HG02763 (cell line): ENCODE results near the gene ITGA7.

ENCODE experiments used
- ATAC-seq: cut with Tn5 transposase; IDR thresholded peaks from one replicate; pipeline ENCODE4 v1.9.1; 2021; ENCODE audit warnings: mild to moderate bottlenecking, moderate library complexity; ENCODE audit not compliant: unreplicated experiment

ITGA7 gene

DNA sequence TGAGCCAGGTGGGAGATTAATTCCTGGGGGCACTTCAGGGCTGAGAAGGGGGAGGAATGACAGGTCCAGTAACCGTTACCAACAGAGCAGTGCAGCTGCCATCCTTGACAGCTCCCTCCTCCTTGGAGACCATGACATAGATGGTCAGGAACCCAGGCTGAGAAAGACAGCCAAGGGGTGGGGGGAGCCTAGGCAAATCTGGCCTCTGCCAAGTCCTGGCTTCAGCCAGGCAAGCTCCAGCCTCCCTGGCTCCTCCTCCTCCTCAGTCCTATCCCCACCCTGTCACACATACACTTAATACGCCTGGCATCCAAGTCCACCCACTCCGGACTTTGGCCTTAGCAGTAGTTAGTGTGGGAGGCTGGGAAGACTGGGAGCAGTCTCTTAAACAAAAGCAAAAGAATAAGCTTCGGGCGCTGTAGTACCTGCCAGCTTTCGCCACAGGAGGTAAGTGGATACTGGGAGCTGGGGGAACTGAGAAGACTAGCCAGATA lies 12.4 kb upstream of the ITGA7 start, which contains the start of gene RDH5:
RDH5 (plus strand) TSS at position 323 of the 494 bp plus-strand sequence. CDS start 792 bp downstream, outside the sequence.
- ATAC-seq, result no peak

DNA sequence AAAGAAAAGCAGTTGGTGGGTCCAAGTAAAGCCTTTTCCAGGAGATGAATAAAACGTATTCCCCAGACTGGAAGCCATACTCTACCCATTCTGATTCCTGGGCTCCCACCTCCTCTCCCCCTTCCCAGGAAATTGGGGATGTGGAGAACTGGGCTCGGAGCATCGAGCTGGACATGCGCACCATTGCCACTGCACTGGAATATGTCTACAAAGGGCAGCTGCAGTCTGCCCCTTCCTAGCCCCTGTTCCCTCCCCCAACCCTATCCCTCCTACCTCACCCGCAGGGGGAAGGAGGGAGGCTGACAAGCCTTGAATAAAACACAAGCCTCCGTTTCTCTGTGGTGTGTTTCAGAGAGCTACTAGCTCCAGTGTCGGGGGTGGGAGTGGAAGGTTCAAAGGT lies 11.7 kb upstream of the ITGA7 start:
- no peak for ATAC-seq

DNA sequence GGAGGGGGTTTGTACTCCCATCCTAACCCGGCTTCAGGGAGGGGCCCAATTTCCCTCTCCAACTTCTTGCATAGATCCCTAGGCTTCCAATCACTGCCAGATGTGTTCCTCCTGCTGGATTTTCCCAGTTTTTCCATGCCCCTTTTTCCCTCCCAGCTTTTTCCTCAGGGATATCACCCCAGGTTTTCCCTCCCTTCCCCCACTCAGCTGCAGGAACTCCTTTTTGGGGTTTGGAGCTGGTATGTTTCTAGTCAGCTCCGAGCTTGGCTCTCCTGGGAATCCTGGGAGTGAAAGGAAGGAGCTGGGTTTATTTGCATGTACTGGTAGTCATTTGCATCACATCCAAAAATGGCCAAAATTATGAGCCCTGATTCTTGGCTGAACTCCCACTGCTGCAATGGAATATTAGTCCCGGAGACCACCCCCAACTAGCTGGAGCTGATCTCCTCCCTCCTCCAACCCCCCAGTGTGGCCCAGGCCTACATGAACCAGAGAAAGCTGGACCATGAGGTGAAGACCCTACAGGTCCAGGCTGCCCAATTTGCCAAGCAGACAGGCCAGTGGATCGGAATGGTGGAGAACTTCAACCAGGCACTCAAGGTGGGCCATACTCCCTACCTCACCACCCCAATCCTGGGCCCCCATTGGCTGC lies 11.0 kb upstream of the ITGA7 start:
- no peak for ATAC-seq

DNA sequence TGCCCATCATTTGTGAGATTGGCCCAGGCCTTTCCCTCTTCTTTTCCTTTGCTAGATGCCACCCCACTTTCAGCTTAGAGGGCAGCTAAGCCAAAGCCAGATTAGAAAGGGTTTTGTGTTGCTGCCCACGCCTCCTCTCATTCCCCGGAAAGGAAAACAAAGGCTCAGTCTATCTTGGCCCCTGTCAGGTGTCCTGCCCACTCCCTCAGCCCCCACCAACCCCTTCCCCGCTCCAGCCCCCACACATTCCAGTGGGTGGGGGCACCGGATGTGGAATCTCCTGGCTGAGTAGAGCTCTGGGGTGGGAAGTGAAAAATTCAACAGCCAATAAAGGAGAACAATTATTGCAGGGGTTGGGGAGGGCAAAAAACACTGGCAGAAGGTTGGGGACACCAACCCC lies 10.3 kb upstream of the ITGA7 start:
- no peak for ATAC-seq

DNA sequence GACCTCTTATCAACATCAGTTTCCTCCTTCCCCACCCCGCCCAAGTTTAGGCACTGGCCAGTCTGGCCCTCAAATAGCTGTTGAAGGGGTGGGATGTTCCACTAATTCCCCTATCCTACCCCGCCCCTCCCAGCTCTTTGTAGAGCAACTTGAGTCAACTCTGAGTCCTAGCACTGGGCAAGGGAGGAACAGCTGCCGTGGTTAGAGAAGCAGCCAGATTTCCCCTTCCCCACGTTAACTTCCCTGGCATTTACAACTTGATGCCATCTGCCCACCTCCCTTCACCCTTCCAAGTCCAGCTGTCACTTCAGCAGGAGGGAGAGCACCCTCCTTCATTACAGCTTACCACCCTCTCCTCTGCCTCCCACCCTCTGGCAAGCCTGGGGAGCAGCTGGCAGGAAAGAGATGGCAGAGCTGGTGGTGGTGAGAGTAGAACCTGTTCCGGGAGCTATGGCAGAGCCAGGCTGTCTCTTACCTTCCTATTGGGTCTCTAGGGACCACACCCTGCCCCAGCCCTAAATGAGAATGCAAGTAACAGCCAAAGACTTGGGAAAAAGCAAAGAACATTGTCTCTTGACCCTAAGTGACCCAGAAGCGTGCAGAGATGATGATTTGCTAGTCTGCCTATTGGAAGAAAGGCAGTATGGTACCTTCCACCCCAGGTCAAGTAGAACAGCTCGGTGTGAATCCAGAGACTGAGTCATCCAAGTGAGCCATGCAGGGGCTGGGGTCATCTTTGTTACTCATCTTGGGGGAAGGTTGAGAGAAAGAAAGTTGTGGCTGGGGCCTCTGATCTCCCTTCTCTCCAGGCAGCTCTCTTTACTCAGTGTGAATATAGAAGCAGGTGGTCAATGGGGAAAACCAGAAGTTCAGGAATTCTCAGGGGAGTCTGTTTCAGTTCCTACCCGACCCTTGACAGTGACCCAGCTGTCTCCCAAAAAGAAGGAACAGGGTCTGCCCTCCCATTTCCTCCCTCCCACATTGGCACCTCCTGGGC lies 9.6 kb upstream of the ITGA7 start:
- ATAC-seq, result no peak

DNA sequence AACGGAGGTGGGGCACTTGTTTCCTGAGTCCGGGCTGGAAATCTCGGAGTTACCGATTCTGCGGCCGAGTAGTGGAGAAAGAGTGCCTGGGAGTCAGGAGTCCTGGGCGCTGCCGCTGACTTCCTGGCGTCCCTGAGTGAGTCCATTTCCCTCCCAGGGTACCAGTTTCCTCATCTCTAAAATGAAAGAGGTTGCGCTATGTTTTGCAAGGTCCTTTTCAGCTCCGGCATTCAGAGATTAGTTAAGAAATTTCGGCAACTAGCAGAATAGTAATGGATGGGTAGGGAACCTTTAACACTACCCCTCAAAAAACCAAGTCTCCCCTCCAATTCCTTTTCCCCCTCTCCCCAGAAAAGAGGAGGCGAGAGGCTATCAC lies 8.9 kb upstream of the ITGA7 start:
- ATAC-seq, result no peak

DNA sequence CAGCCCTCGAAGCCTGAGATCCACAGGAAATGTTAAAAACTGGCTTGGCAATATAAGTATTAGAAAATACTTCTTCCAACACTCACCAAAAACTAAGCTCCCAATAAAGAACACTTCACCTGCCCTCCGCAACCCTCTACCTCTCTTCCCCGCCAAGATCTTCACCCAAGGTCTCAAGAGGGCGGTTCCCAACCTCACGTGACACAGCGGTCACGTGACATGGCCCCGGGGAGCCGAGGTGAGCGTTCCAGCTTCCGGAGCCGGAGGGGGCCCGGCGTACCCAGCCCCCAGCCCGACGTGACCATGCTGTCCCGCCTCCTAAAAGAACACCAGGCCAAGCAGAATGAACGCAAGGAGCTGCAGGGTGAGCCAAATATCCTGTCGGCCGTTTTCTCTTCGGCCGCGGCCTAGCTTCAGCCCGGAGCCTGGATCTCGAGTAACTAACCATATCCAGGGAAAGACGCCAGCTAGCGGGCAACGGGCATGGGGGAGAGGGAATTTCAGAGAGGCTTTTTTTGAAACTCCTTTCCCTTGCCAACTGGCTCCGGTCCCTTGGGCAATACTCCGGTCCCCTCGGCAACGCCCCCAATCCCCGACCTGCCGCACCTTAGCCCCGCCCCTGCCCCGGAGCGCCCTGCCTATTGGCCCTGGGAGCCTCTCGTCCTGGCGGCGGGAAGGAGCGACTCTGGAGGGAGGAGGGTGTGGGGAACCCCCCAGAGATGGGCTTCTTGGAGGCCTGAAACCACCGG lies 8.3 kb upstream of the ITGA7 start, which contains the start of gene BLOC1S1:
BLOC1S1 (plus strand) TSS at position 214 of the 749 bp plus-strand sequence; CDS start at position 220, 6 bp downstream.
- peak; percentile 91 for ATAC-seq

DNA sequence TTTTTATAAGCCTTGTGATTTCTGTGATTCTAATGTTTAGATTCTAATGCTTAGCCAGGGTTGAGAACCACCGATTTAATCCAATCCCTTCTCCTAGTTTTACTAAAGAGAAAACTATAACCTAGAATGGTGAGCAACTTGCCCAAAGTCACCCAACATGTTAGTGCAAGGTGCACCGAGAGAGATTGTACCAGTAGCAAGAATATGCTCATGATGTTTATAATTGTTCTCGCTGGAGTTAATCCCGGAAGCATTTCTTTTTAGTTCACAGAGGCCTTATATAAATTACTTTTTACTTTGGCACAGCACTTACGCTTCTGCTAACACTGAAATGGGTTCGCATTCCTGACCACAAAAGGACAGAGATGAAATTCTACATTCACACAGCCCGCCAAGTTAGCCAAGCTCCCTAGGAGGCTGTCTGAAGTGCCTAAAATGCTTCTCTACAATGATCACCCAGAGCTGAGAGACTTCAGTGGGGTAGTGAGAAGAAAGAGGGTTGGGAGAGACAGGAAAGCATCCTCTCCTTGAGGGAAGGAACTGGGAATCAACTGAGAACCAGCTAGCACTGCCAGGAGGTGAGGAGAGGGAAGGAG lies 7.6 kb upstream of the ITGA7 start:
- ATAC-seq, result no peak

DNA sequence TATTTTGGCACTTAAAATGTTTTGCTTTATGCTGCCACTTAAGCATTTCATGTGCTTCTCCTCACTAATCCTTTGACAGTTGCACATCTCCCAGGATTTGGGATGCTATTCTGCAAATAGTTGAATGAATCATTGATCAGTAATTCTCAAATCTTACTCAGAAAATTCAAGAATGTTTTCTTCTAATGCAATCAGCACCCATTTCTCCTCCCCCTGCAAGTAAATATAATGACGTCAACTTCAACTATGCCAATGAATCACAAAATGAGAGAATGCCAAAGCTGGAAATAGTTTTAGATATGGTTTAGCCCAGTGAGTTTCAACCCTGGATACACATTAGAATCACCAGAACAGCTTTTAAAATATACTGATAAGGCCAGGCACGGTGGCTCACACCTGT lies 6.0 kb upstream of the ITGA7 start:
- ATAC-seq, result no peak

DNA sequence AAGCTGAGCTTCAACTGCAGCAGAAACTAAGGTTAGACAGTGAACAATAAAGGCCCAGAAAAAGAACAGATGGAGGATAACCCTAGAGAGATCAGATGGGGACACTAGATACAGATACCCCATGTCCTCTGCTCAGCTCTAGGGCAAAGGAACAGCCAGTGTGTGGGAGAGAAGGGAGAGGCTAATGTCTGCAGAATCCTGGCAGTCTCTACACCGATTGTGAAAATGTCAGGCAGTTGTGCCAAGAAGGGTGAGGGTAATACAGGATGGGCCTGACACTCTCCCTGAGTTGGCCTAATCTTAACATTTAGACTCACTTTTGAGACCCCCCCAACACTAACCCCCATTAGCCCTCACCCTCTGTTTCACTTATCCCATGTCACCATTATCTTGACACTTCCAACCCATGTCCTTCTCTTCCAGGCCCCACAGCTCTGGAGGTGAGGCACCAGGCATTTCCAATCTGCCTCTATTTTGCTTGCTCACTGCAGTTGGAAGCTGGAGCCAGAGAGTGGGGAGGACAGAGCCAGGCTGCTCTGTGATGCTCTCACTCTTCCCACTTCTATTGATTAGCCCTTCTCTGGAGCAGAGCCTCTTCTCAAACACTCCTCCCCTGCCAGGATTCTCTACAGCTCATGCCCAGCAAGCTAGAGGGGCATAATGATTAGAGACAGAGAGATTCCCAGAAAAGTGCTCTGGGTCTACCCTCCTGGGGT lies 5.2 kb upstream of the ITGA7 start:
- ATAC-seq, result no peak

DNA sequence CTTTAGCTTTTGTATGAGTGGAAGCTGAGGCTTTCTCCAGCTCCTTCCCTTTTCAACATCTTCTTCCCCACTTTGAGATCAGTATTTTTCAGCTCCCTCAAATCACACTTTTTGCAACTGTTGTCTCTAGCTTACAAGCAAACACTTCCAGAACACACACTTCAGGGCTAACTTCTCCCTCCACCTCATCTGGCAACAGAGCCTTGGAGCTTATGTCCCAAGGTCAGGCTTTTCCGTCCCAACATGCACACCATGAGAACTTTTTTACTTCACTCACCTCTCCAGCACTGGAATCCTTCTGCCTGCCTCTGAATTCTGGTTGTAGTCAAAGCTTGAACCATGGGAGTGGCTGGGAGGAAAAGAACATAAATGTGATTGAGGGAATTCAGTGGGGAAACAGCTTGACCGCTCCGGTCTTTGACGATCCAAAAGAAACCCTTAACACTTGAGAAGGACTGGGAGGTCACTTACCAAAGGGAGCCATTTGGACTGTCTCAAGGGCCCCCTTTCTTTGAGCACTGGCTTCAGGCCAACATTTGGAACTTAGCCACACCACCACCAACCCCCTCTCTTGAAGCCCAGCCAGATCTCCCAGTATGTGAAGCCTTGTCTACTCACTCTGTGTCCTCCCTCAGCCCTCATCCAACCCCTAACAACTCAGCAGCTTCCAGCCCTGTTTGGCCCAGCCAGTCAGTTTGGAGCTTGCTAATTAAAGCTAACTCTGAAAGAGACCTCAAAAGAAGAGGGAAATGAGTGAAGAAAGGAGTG lies 4.3 kb upstream of the ITGA7 start:
- no peak for ATAC-seq

DNA sequence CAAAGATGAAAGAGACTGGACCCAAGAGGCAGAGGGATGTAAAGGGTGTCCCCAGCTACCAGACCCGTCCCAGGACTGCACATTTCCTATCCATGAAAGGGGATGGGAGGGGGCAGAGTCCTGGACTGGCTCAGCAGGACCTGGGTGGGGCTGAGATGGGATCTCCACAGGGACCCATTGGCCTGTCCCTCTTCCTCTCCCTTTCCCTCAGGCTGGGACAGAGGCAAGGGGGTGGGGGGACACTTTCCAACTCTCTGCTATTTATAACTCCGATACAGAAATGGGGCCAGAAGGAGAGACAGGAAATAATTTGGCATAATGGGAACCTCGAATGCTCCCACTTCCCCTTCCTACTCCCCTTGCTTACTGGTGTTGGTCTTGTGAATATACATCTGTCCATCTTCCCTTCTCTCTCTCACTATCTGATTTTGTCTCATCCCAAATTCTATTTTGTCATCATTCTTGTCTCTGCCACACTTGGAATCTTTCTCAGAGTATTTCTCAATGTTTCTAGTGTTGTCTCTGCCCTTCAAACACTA lies 1.1 kb upstream of the ITGA7 start:
- no peak for ATAC-seq

DNA sequence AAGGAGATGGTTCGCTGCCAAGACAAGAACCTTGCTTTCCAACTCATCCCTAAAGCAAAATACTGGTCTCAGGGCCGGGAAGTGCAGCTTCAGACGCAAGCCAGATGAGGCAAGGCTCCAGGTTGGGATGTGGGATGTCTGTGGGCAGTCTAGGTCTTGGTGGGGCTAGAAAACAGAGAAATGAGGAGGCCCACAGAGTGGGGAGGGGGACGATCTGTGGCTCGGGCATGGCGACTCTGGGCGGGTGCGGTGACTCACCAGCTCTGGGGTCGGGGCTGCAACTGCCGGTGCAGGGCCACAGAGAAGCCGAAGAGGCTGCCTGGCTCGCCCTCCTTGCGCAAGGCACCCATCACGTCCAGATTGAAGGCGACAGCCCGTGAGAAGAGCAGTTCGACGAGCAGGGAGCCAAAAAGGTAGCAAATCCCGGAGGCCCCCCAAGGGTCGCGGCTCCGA lies 459 bp downstream of the ITGA7 start:
- ATAC-seq, result no peak

DNA sequence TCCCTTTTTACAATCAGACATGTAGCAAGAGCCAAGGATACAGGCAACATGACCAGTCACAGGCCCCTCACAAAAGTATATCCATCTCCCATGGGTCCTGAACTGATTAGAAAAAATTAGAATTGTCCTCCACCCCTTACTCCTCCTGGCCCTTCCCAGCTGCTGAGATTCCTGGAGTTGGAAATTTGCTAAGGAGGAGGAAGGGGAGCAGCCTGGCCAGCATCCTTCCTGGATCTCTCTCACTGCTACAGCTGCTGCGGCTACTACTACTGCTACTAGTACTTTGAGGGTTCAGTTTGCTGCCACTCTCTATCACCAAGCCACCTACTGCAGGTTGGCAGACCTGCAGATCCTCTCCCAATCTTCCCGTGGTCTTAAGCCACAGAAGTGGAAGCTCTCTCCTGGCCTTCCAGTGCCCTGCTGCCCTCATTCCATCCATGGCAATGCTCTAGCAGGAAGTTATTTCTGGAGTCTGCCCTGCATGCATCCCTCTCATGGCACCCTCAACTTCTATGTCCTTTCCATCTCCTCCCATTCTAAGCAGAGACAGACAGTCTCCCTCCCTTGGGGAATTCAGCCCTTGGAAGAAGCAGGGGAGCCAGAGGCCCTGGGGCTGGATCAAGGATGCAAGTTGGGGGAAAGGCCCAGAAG lies 1.0 kb downstream of the ITGA7 start:
- ATAC-seq, result no peak

DNA sequence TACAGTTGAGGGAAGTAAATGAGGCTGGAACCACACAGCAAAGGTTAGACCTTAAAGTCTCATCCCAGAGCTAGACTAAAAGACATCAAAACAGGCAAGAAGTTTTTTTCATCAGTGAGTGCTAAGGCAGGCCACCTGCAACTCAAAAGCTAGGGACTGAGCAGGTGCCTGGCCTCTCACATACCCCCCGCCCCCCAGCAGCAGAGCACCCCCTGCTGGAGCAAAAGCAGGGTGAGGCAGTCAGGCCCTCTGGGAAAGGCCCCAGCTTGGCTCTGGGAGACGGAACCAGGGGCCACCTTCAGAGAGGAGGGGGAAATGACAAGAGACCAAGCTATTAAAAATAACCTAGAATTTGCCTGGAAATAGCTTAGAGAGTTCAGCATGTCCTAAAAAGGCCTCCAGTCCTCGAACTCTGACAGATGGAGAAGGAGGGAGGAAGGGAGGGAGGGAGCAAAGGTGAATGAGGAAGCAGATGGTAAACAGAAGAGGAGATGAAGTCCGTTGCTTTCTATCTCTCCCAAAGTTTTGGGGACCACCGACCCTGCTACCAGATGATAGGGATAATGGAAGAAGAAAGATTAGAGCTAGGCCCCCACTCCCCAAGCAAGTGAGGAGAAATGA lies 1.8 kb downstream of the ITGA7 start:
- no peak for ATAC-seq

DNA sequence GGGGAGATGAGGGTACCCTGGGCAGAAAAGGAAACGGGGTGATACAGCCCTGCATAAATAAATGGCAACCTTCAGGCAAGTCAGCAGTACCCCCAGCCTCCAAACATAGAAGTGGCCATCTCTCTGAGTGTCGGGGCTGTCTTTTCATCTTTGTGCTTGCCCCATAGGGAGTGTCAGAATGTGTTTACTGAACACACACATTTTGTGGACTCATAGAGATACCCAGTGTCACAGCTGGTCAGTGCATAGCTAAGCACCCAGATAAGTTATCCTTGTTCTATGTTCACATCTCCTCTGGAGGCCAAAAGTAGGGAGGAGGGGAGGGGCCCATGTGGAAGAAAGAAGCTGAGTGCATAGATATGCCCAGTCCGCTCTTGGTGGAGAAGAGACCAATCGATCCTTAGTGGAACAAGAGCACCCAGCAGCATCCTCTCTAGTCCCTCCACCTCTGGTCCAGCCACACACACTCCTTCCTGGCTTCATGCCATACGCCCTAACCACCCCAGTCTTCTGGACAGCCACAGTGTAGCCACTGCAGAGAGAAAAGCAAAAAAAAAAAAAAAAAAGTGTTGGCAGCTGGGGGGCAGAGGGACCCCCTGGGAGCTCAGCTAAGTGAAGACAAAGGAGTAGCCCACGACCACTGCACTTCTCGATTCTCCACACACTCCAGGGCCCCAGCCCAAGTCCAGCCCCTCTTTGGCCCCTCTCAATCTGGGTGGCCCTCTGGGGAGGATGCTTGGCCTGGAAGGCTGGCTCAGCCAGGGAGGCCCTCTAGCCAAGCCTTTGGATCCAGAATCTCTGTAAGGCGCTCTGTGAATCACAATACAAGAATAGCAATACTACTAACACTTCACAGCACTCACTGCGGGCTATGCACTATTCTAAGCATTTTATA lies 2.6 kb downstream of the ITGA7 start:
- no peak for ATAC-seq
